AG04450 (cell line): Measurements from ENCODE around the gene CUEDC1. TPM values are rescaled to one million over a fixed set of nuclear protein-coding genes. Genes with fewer than 3 reads are reported as not detected.
"Not testable (repeated sequence)": the region's sequence is repeated elsewhere in the genome, so short reads cannot be mapped to it uniquely, and the experiment has no call there.

ENCODE experiments used
- CTCF ChIA-PET: fragments of 300-600, 350-600 bp; formaldehyde crosslinking; extraction: SDS; loops from one replicate; lab custom pipeline; 2022; ENCODE audit warnings: antibody characterized with exemption, inconsistent platforms; lab: Charles Lee
- POLR2A ChIA-PET: fragments of 350-600 bp; formaldehyde crosslinking; extraction: SDS; loops from one replicate; lab custom pipeline; 2021; ENCODE audit warnings: antibody characterized with exemption, inconsistent platforms; lab: Yijun Ruan, JAX
- DNase-seq: peaks from one replicate; pipeline ENCODE4 v3.0.0-alpha.2; 2011; ENCODE audit warnings: low read depth, low spot score
- H3K27ac ChIP-seq: one replicate; pipeline ENCODE4 v1.5.1; 2012; ENCODE audit warnings: low read depth, low read length, control low read depth
- H3K27me3 ChIP-seq: one replicate; pipeline ENCODE4 v1.6.0; 2012; ENCODE audit warnings: low read length; ENCODE audit not compliant: control insufficient read depth, insufficient read depth
- H3K4me3 ChIP-seq: 2 replicates; pipeline ENCODE4 v1.5.1; 2011; ENCODE audit warnings: mild to moderate bottlenecking, low read depth, low read length, control low read depth
- H3K9me3 ChIP-seq: 2 replicates; pipeline ENCODE4 v1.5.1; 2012; ENCODE audit warnings: low read length; ENCODE audit not compliant: control insufficient read depth, insufficient read depth
- CTCF ChIP-seq: IDR thresholded peaks from 2 replicates; pipeline ENCODE4 v1.5.1; 2011; ENCODE audit warnings: low read depth, low read length, control low read depth, inconsistent platforms
- polyA plus RNA-seq: library from polyadenylated mRNA; depleted of rRNA; stranded (reverse); fragments of >200 nt; gene quantifications from 2 replicates; pipeline ENCODE4 v1.2.3, GENCODE V29; 2011

CUEDC1 gene
- polyA plus RNA-seq, 1 experiment = 21.6 TPM

GRCh38 chr17:57982452-57983170, 27.4 kb upstream of the CUEDC1 start:
- no peaks in the 10 kb centered on the region; the same call in 1 of the 2 replicates for H3K9me3 ChIP-seq
- no peak overlapping the region for H3K4me3 ChIP-seq
- TF ChIP-seq CTCF = no peak
- no peak overlapping the region for H3K27ac ChIP-seq
- ChIA-PET POLR2A (interaction anchor here (0.6 to 1.1 kb wide), 2 partner anchors 12 to 28 kb away, joined by 3 to 5 read pairs; no protein-coding TSS in a partner anchor), CTCF (interaction anchor here (1.1 to 2.0 kb wide), 6 partner anchors 14 to 124 kb away, joined by 3 to 8 read pairs (median 5); no protein-coding TSS in a partner anchor)
- DNase-seq = no peak
- H3K27me3 ChIP-seq = no peaks in the 10 kb centered on the region

GRCh38 chr17:57980522-57980921, 25.3 kb upstream of the CUEDC1 start:
- CTCF ChIA-PET = interaction anchor here (0.7 to 2.2 kb wide), 5 partner anchors 15 to 122 kb away, joined by 4 to 13 read pairs (median 5); no protein-coding TSS in a partner anchor
- POLR2A ChIA-PET = no interaction called here
- H3K27ac ChIP-seq = no peak overlapping the region
- TF ChIP-seq CTCF = no peak
- H3K4me3 ChIP-seq = no peak overlapping the region
- no peaks in the 10 kb centered on the region for H3K27me3 ChIP-seq
- no peak for DNase-seq
- H3K9me3 ChIP-seq = no peaks in the 10 kb centered on the region

- H3K27me3 ChIP-seq = no peaks in the 10 kb centered on the region
- no peak for DNase-seq
- CTCF ChIA-PET = interaction anchor here (0.7 to 2.2 kb wide), 5 partner anchors 21 to 727 kb away, joined by 3 to 13 read pairs (median 5); no protein-coding TSS in a partner anchor
- POLR2A ChIA-PET = interaction anchor here (0.7 kb wide), 1 partner anchor 32 kb away, joined by 3 read pairs; no protein-coding TSS in a partner anchor
- H3K4me3 ChIP-seq = no peak overlapping the region
- no peak overlapping the region for H3K27ac ChIP-seq
- H3K9me3 ChIP-seq = no peaks in the 10 kb centered on the region
- no peak for TF ChIP-seq CTCF
Measured at GRCh38 chr17:57979076-57979475, 23.9 kb upstream of the CUEDC1 start.

GRCh38 chr17:57976594-57976993, 21.4 kb upstream of the CUEDC1 start:
- no peak for DNase-seq
- Histone ChIP-seq H3K4me3 (no peak overlapping the region), H3K27me3 (no peaks in the 10 kb centered on the region), H3K27ac (no peak overlapping the region), H3K9me3 (no peaks in the 10 kb centered on the region)
- POLR2A ChIA-PET = no interaction called here
- no peak for TF ChIP-seq CTCF
- CTCF ChIA-PET = interaction anchor here (0.6 to 2.6 kb wide), 6 partner anchors 10 to 143 kb away, joined by 3 to 11 read pairs (median 4); no protein-coding TSS in a partner anchor

GRCh38 chr17:57975044-57975443, 19.8 kb upstream of the CUEDC1 start:
- ChIA-PET CTCF (interaction anchor here (0.6 to 2.6 kb wide), 5 partner anchors 20 to 142 kb away, joined by 3 to 11 read pairs (median 4); no protein-coding TSS in a partner anchor), POLR2A (interaction anchor here (1.2 kb wide), 1 partner anchor 19 kb away, joined by 4 read pairs; the partner anchor contains the start of gene CUEDC1)
- Histone ChIP-seq H3K9me3 (no peaks in the 10 kb centered on the region), H3K27ac (no peak overlapping the region), H3K4me3 (no peak overlapping the region), H3K27me3 (no peaks in the 10 kb centered on the region)
- no peak for DNase-seq
- no peak for TF ChIP-seq CTCF

GRCh38 chr17:57974053-57974824, 19.0 kb upstream of the CUEDC1 start:
- POLR2A ChIA-PET, H3K9me3 ChIP-seq, H3K4me3 ChIP-seq, H3K27me3 ChIP-seq, DNase-seq, H3K27ac ChIP-seq: not testable (repeated sequence)
- CTCF ChIA-PET = interaction anchor here (0.6 kb wide), 1 partner anchor 23 kb away, joined by 4 read pairs; no protein-coding TSS in a partner anchor
